ENCODE results near the gene CTDSP2. TPM values are rescaled to one million over a fixed set of nuclear protein-coding genes. Genes with fewer than 3 reads are reported as not detected.

Gene CTDSP2
- total and polyA plus RNA-seq, 2 of the 8 experiments (the other 6 are each of a cell fraction or from before 2014, with no cell fraction given), result 71.3 to 91.7 TPM

- no peak for TF ChIP-seq CBX8 (IDR thresholded peaks at IDR 0.05; ENCODE audit: borderline replicate concordance, low read depth, low read length)
- no peak for TF ChIP-seq CTBP2 (IDR thresholded peaks at IDR 0.05; ENCODE audit: borderline replicate concordance, insufficient read depth, insufficient read length, low read length)
- TF ChIP-seq HDAC6 (IDR thresholded peaks at IDR 0.05; ENCODE audit: low read depth, low read length), result no peak
- no peak for TF ChIP-seq JUND (IDR thresholded peaks at IDR 0.05; ENCODE audit: low read length)
- no peak for TF ChIP-seq FOSL1 (IDR thresholded peaks at IDR 0.05; ENCODE audit: insufficient read depth, low read depth, low read length)
- TF ChIP-seq ZNF274 (IDR thresholded peaks at IDR 0.05; ENCODE audit: borderline replicate concordance, extremely low read depth, low read length), result no peak
- TF ChIP-seq BACH1 (IDR thresholded peaks at IDR 0.05; ENCODE audit: low read length), result no peak
- no peak for TF ChIP-seq SP2 (IDR thresholded peaks at IDR 0.05; ENCODE audit: low read length)
- no peak for TF ChIP-seq TCF12 (IDR thresholded peaks at IDR 0.05; ENCODE audit: low read depth, low read length)
- TF ChIP-seq TEAD4 (IDR thresholded peaks at IDR 0.05; ENCODE audit: low read depth, low read length), result no peak
- TF ChIP-seq TBP (IDR thresholded peaks at IDR 0.05; ENCODE audit: low read depth, low read length), result no peak
- peak; percentile 40; the same call in 1 of the 2 replicates for TF ChIP-seq POLR2AphosphoS5 (IDR thresholded peaks at IDR 0.05; ENCODE audit: low read depth, low read length)
- TF ChIP-seq SP1 (IDR thresholded peaks at IDR 0.05; ENCODE audit: low read depth, low read length), result peak; percentile 75
- no peak for TF ChIP-seq NRF1 (IDR thresholded peaks at IDR 0.05; ENCODE audit: low read depth, low read length)
- no peak for TF ChIP-seq SUZ12 (IDR thresholded peaks at IDR 0.05; ENCODE audit: low read length)
- no peak for TF ChIP-seq ATF2 (IDR thresholded peaks at IDR 0.05; ENCODE audit: low read length)
- TF ChIP-seq KDM1A (IDR thresholded peaks at IDR 0.05; ENCODE audit: borderline replicate concordance, low read length), result no peak
- TF ChIP-seq RAD21 (IDR thresholded peaks at IDR 0.05 in 1 of 2, conservative IDR thresholded peaks at IDR 0.05 in 1 of 2; ENCODE audit: low read depth in 2 of 2, low read length in 2 of 2), result no peak
- no peak; a peak in 1 of 3 replicates for TF ChIP-seq POLR2A (IDR thresholded peaks at IDR 0.05; ENCODE audit: control extremely low read depth in 1 of 2, low read depth in 2 of 2, low read length in 2 of 2)
- TF ChIP-seq NANOG (IDR thresholded peaks at IDR 0.05; ENCODE audit: insufficient read depth, low read depth, low read length, poor library complexity, severe bottlenecking), result no peak
- TF ChIP-seq ASH2L (IDR thresholded peaks at IDR 0.05; ENCODE audit: low read length), result peak; percentile 34
- TF ChIP-seq EZH2 (IDR thresholded peaks at IDR 0.05; ENCODE audit: low read depth, low read length, severe bottlenecking), result no peak
- TF ChIP-seq MAX (IDR thresholded peaks at IDR 0.05), result no peak
Observed at GRCh38 chr12:57836442-57837375, 9.8 kb downstream of the CTDSP2 start (continued).

Data from H1 (cell line).